NT2/D1 (cell line): ENCODE measurements around the gene MYLK.

Source experiments
- DNase-seq: peaks from one replicate; pipeline ENCODE4 v3.0.0-alpha.2; 2011; ENCODE audit warnings: low read depth, low spot score
- H3K27me3 ChIP-seq: 2 replicates; pipeline ENCODE4 v1.6.0; 2011; ENCODE audit warnings: mild to moderate bottlenecking; ENCODE audit not compliant: insufficient read length, insufficient read depth
- H3K36me3 ChIP-seq: 2 replicates; pipeline ENCODE4 v1.6.1; 2011; ENCODE audit warnings: mild to moderate bottlenecking, low read length, mixed read lengths; ENCODE audit not compliant: insufficient read depth, insufficient read length
- H3K4me1 ChIP-seq: 2 replicates; pipeline ENCODE4 v1.5.1; 2011; ENCODE audit not compliant: insufficient read depth, insufficient read length
- H3K4me3 ChIP-seq: 2 replicates; pipeline ENCODE4 v1.5.1; 2011; ENCODE audit warnings: low read depth; ENCODE audit not compliant: insufficient read length
- H3K9ac ChIP-seq: 2 replicates; pipeline ENCODE4 v1.6.0; 2011; ENCODE audit warnings: low read depth; ENCODE audit not compliant: insufficient read length
- H3K9me3 ChIP-seq: 2 replicates; pipeline ENCODE4 v1.5.1; 2011; ENCODE audit warnings: mild to moderate bottlenecking, low read length; ENCODE audit not compliant: insufficient read depth
- SUZ12 ChIP-seq: IDR thresholded peaks from 2 replicates; pipeline ENCODE4 v1.6.1; 2011; ENCODE audit not compliant: insufficient read length, insufficient read depth; ENCODE audit errors: extremely low read depth
- YY1 ChIP-seq: IDR thresholded peaks from 2 replicates; pipeline ENCODE4 v1.6.1; 2011; ENCODE audit not compliant: insufficient read length, insufficient read depth
- ZNF274 ChIP-seq: IDR thresholded peaks from 2 replicates; pipeline ENCODE4 v1.6.1; 2011; ENCODE audit warnings: mild to moderate bottlenecking, low read depth, low read length

The MYLK gene

GRCh38 chr3:123821920-123822319 lies 62.2 kb downstream of the MYLK start:
- TF ChIP-seq ZNF274, result no peak
- TF ChIP-seq YY1, result no peak
- TF ChIP-seq SUZ12, result no peak
- DNase-seq, result no peak
- no peaks in the 10 kb centered on the region for H3K4me1 ChIP-seq
- H3K4me3 ChIP-seq, result no peak overlapping the region
- H3K9me3 ChIP-seq, result peaks cover 21% of the 10 kb centered on the region; the same call in 1 of the 2 replicates
- peaks cover 17% of the 10 kb centered on the region for H3K36me3 ChIP-seq
- no peaks in the 10 kb centered on the region for H3K27me3 ChIP-seq
- H3K9ac ChIP-seq, result no peak overlapping the region

GRCh38 chr3:123819949-123820348 lies 64.2 kb downstream of the MYLK start:
- Histone ChIP-seq H3K27me3 (no peaks in the 10 kb centered on the region), H3K4me1 (no peaks in the 10 kb centered on the region), H3K4me3 (no peak overlapping the region), H3K9me3 (peaks cover 12% of the 10 kb centered on the region; the same call in 1 of the 2 replicates), H3K36me3 (peaks cover 10% of the 10 kb centered on the region), H3K9ac (no peak overlapping the region)
- DNase-seq, result no peak
- no peak for TF ChIP-seq ZNF274

GRCh38 chr3:123818921-123819429 lies 65.2 kb downstream of the MYLK start:
- peaks cover 10% of the 10 kb centered on the region for H3K36me3 ChIP-seq
- TF ChIP-seq SUZ12, result no peak
- TF ChIP-seq ZNF274, result no peak
- TF ChIP-seq YY1, result no peak
- no peaks in the 10 kb centered on the region for H3K4me1 ChIP-seq
- no peaks in the 10 kb centered on the region for H3K27me3 ChIP-seq
- DNase-seq, result no peak
- H3K9ac ChIP-seq, result no peak overlapping the region
- H3K4me3 ChIP-seq, result no peak overlapping the region
- peaks cover 12% of the 10 kb centered on the region; the same call in 1 of the 2 replicates for H3K9me3 ChIP-seq

- Histone ChIP-seq H3K4me3 (no peak overlapping the region), H3K9me3 (peaks cover 12% of the 10 kb centered on the region; the same call in 1 of the 2 replicates), H3K9ac (no peak overlapping the region), H3K27me3 (no peaks in the 10 kb centered on the region), H3K36me3 (peaks cover 10% of the 10 kb centered on the region), H3K4me1 (no peaks in the 10 kb centered on the region)
- no peak for DNase-seq
- TF ChIP-seq YY1 (no peak), SUZ12 (no peak), ZNF274 (no peak)
These were observed 65.7 kb downstream of the MYLK start for GRCh38 chr3:123818324-123818920.

GRCh38 chr3:123817413-123817812 lies 66.7 kb downstream of the MYLK start:
- Histone ChIP-seq H3K27me3 (no peaks in the 10 kb centered on the region), H3K9ac (no peak overlapping the region)

GRCh38 chr3:123816673-123817207 lies 67.4 kb downstream of the MYLK start:
- TF ChIP-seq ZNF274, result no peak
- TF ChIP-seq YY1, result no peak
- no peak for TF ChIP-seq SUZ12
- H3K4me1 ChIP-seq, result no peaks in the 10 kb centered on the region
- H3K27me3 ChIP-seq, result no peaks in the 10 kb centered on the region
- DNase-seq, result no peak
- H3K9ac ChIP-seq, result no peak overlapping the region
- no peak overlapping the region for H3K4me3 ChIP-seq
- H3K36me3 ChIP-seq, result peaks cover 6% of the 10 kb centered on the region
- no peaks in the 10 kb centered on the region for H3K9me3 ChIP-seq

More at GRCh38 chr3:123817413-123817812, 66.7 kb downstream of the MYLK start:
- peaks cover 6% of the 10 kb centered on the region; the same call in 1 of the 2 replicates for H3K9me3 ChIP-seq
- no peak for DNase-seq
- no peak for TF ChIP-seq SUZ12
- no peak for TF ChIP-seq ZNF274
- no peak for TF ChIP-seq YY1
- H3K4me3 ChIP-seq, result no peak overlapping the region
- H3K4me1 ChIP-seq, result no peaks in the 10 kb centered on the region
- peaks cover 9% of the 10 kb centered on the region for H3K36me3 ChIP-seq

GRCh38 chr3:123815981-123816380 lies 68.2 kb downstream of the MYLK start:
- H3K27me3 ChIP-seq, result no peaks in the 10 kb centered on the region
- DNase-seq, result no peak
- H3K9ac ChIP-seq, result no peak overlapping the region
- H3K4me1 ChIP-seq, result no peaks in the 10 kb centered on the region
- TF ChIP-seq YY1 (no peak), SUZ12 (no peak), ZNF274 (no peak)
- peaks cover 6% of the 10 kb centered on the region for H3K36me3 ChIP-seq
- H3K9me3 ChIP-seq, result no peaks in the 10 kb centered on the region
- no peak overlapping the region for H3K4me3 ChIP-seq
